Measurements from ENCODE around the gene MRPL19.

Gene MRPL19

GRCh38 chr2:75675908-75676307 lies 29.3 kb downstream of the MRPL19 start:
- H3K9me3 ChIP-seq (ENCODE audit: insufficient read depth, low read length), result no peaks in the 10 kb centered on the region
- no peak overlapping the region for H3K4me3 ChIP-seq (ENCODE audit: insufficient read depth, low read length, poor library complexity, severe bottlenecking)
- H4K20me1 ChIP-seq (ENCODE audit: low read depth, low read length), result no peaks in the 10 kb centered on the region
- 0 out of 2 replicates have a peak, but pooled peaks cover 3% of the 10 kb centered on the region for H3F3A ChIP-seq (ENCODE audit: insufficient read depth)
- no peak overlapping the region for H3K27ac ChIP-seq (ENCODE audit: low read depth, low read length)
- H3K79me2 ChIP-seq (ENCODE audit: insufficient read depth, low read length), result no peaks in the 10 kb centered on the region
- no peak overlapping the region for H2AFZ ChIP-seq (ENCODE audit: low read depth, low read length, severe bottlenecking)
- TF ChIP-seq EZH2phosphoT487 (conservative IDR thresholded peaks at IDR 0.05; ENCODE audit: low read length) (no peak), CTCF (IDR thresholded peaks at IDR 0.05; ENCODE audit: insufficient read depth, low read length, poor library complexity, severe bottlenecking) (no peak)
- H3K9me2 ChIP-seq (replicated peaks; ENCODE audit: insufficient read depth, low read length), result no peaks in the 10 kb centered on the region
- peaks cover 27% of the 10 kb centered on the region for H3K36me3 ChIP-seq (ENCODE audit: low read length)
- no peaks in the 10 kb centered on the region for H3K27me3 ChIP-seq (ENCODE audit: low read length)
- H3K4me2 ChIP-seq (ENCODE audit: low read depth, low read length, poor library complexity, severe bottlenecking), result no peak overlapping the region
- no peak overlapping the region for H3K9ac ChIP-seq (ENCODE audit: low read length)

- no peak overlapping the region for H3K9ac ChIP-seq (ENCODE audit: low read length)
- no peaks in the 10 kb centered on the region for H3K9me2 ChIP-seq (replicated peaks; ENCODE audit: insufficient read depth, low read length)
- peaks cover 23% of the 10 kb centered on the region for H3K36me3 ChIP-seq (ENCODE audit: low read length)
- no peaks in the 10 kb centered on the region for H3K9me3 ChIP-seq (ENCODE audit: insufficient read depth, low read length)
- 0 out of 2 replicates have a peak, but pooled peaks cover 3% of the 10 kb centered on the region for H3F3A ChIP-seq (ENCODE audit: insufficient read depth)
- no peaks in the 10 kb centered on the region for H3K27me3 ChIP-seq (ENCODE audit: low read length)
- H4K20me1 ChIP-seq (ENCODE audit: low read depth, low read length), result no peaks in the 10 kb centered on the region
- H3K27ac ChIP-seq (ENCODE audit: low read depth, low read length), result no peak overlapping the region
- no peak for TF ChIP-seq EZH2phosphoT487 (conservative IDR thresholded peaks at IDR 0.05; ENCODE audit: low read length)
- TF ChIP-seq CTCF (IDR thresholded peaks at IDR 0.05; ENCODE audit: insufficient read depth, low read length, poor library complexity, severe bottlenecking), result no peak
- H3K79me2 ChIP-seq (ENCODE audit: insufficient read depth, low read length), result no peaks in the 10 kb centered on the region
- H3K4me3 ChIP-seq (ENCODE audit: insufficient read depth, low read length, poor library complexity, severe bottlenecking), result no peak overlapping the region
- no peak overlapping the region for H2AFZ ChIP-seq (ENCODE audit: low read depth, low read length, severe bottlenecking)
- H3K4me2 ChIP-seq (ENCODE audit: low read depth, low read length, poor library complexity, severe bottlenecking), result no peak overlapping the region
Observed at GRCh38 chr2:75676464-75676863, 29.9 kb downstream of the MRPL19 start.

GRCh38 chr2:75679556-75679955 lies 33.0 kb downstream of the MRPL19 start:
- 0 out of 2 replicates have a peak, but pooled peaks cover 3% of the 10 kb centered on the region for H3F3A ChIP-seq (ENCODE audit: insufficient read depth)
- no peaks in the 10 kb centered on the region for H3K9me2 ChIP-seq (replicated peaks; ENCODE audit: insufficient read depth, low read length)
- no peak overlapping the region for H3K4me3 ChIP-seq (ENCODE audit: insufficient read depth, low read length, poor library complexity, severe bottlenecking)
- no peak overlapping the region for H2AFZ ChIP-seq (ENCODE audit: low read depth, low read length, severe bottlenecking)
- H3K27ac ChIP-seq (ENCODE audit: low read depth, low read length), result no peak overlapping the region
- no peaks in the 10 kb centered on the region for H3K9me3 ChIP-seq (ENCODE audit: insufficient read depth, low read length)
- H3K27me3 ChIP-seq (ENCODE audit: low read length), result no peaks in the 10 kb centered on the region
- H4K20me1 ChIP-seq (ENCODE audit: low read depth, low read length), result no peaks in the 10 kb centered on the region
- H3K79me2 ChIP-seq (ENCODE audit: insufficient read depth, low read length), result no peaks in the 10 kb centered on the region
- H3K4me2 ChIP-seq (ENCODE audit: low read depth, low read length, poor library complexity, severe bottlenecking), result no peak overlapping the region
- no peak overlapping the region for H3K9ac ChIP-seq (ENCODE audit: low read length)
- no peak for TF ChIP-seq CTCF (IDR thresholded peaks at IDR 0.05; ENCODE audit: insufficient read depth, low read length, poor library complexity, severe bottlenecking)
- no peak for TF ChIP-seq EZH2phosphoT487 (conservative IDR thresholded peaks at IDR 0.05; ENCODE audit: low read length)
- peaks cover 9% of the 10 kb centered on the region; the same call in 1 of the 2 replicates for H3K36me3 ChIP-seq (ENCODE audit: low read length)
